Measurements from ENCODE around the gene DBP.

GRCh38 chr19:48616491-48617056 lies 20.6 kb downstream of the DBP start:
- TF ChIP-seq CTCF (IDR thresholded peaks at IDR 0.05) (no peak), POLR2A (IDR thresholded peaks at IDR 0.05) (no peak), POLR2AphosphoS5 (IDR thresholded peaks at IDR 0.05) (no peak)

All from prostate gland (tissue), 2 donors.